SH-SY5Y (cell line): Measurements from ENCODE around the gene BDH1.

ENCODE experiments used
- GATA2 ChIP-seq: IDR thresholded peaks from 2 replicates; pipeline ENCODE4 v1.6.1; 2011; ENCODE audit warnings: mild to moderate bottlenecking, low read depth, low read length
- GATA3 ChIP-seq: IDR thresholded peaks from 2 replicates; pipeline ENCODE4 v1.6.1; 2011; ENCODE audit warnings: low read depth, mild to moderate bottlenecking, low read length, moderate library complexity

DNA sequence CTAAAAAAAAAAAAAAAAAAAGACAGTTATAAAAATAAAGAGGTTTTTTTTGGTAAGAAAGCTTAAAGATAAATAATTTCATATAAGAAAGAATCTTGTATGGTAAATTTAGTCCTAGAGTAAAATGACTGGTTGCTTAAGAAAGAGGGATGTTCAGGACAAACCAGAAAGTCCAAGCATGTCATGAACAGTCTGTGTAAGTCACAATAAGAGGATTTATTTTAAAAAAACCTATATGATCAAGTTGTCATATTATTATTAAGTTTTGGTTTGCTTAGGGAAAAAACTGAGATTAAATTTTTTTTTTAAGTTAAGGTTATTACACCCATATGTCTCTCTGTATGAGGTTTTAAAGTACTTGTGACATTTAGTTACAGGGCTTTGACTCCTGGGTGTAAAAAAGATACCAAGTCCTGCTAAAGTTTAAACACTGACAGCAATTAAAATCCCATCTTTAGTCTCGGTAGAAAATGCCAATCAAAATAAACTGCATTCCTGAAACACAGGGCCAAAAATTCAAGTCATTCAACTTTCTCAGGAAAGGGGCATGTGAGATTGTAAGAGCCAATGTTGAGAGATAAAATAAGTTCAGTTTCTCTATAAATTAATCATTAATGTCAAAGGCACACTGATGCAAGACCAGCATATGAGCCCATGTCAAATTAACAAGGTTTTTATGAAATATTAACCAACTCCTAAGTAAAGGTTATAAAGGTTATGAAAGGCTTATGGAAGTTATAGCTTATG, 8.5 kb upstream of the BDH1 start:
- TF ChIP-seq GATA2 (no peak), GATA3 (no peak)
